ENCODE measurements around the gene DAZL. TPM values are rescaled to one million over a fixed set of nuclear protein-coding genes. Genes with fewer than 3 reads are reported as not detected.

Gene DAZL
- total and polyA plus RNA-seq, 2 experiments from 2014 or later = 0.04 TPM; not detected in 1

DNA sequence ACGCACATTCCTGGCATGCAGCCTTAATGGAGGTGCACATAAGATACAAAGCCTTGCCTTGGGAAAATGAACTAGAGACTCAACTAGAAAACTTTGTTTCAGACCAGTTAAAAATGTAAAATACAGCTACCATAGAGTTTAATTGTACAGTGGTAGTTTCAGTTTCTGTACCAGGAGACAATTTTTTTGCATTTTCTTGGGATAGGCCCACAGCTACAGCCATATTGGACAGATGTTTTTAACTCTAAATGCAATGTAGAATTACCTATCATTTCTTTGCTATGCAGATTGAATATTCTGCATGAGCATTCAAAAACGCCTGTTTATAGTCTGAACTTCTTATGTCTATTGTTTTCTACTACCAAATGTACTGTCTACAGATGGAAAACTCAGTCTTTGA, 20.3 kb downstream of the DAZL start:
- TF ChIP-seq, protein P1, sequence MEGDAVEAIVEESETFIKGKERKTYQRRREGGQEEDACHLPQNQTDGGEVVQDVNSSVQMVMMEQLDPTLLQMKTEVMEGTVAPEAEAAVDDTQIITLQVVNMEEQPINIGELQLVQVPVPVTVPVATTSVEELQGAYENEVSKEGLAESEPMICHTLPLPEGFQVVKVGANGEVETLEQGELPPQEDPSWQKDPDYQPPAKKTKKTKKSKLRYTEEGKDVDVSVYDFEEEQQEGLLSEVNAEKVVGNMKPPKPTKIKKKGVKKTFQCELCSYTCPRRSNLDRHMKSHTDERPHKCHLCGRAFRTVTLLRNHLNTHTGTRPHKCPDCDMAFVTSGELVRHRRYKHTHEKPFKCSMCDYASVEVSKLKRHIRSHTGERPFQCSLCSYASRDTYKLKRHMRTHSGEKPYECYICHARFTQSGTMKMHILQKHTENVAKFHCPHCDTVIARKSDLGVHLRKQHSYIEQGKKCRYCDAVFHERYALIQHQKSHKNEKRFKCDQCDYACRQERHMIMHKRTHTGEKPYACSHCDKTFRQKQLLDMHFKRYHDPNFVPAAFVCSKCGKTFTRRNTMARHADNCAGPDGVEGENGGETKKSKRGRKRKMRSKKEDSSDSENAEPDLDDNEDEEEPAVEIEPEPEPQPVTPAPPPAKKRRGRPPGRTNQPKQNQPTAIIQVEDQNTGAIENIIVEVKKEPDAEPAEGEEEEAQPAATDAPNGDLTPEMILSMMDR (IDR thresholded peaks at IDR 0.05; ENCODE audit: low read depth, low read length) = no peak
- Histone ChIP-seq H3K27me3 (no peaks in the 10 kb centered on the region), H3K4me3 (no peak overlapping the region), H3K27ac (no peak overlapping the region), H3K4me1 (ENCODE audit: low read depth) (no peaks in the 10 kb centered on the region), H3K36me3 (no peaks in the 10 kb centered on the region), H3K9me3 (ENCODE audit: low read depth) (no peaks in the 10 kb centered on the region)
- DNase-seq (ENCODE audit: low read depth in 1 of 2, low spot score in 1 of 2) = no peak

DNA sequence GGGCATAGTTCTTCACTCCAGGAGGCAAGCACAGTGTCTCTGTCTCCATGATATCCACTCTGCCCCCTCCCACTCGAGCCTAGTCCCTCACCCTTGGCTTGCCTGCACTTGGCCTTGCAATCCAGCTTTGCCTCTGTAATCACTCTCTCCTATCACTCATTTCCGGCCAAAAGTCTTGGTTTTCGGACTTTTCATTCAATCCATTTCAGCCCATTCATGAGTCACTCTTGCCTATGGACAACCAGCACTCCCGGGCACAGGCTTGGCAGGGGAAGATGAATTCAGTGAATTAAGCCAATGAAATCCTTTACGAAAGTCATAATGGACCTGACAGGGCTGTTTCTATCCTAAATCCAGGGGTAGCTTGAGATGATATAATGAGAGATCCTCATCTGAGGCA, 21.7 kb downstream of the DAZL start:
- H3K9me3 ChIP-seq (ENCODE audit: low read depth) = no peaks in the 10 kb centered on the region
- TF ChIP-seq, protein P1 (IDR thresholded peaks at IDR 0.05; ENCODE audit: low read depth, low read length) = no peak
- DNase-seq (ENCODE audit: low read depth in 1 of 2, low spot score in 1 of 2) = peak in 1 of 2 donors; percentile 17
- H3K4me1 ChIP-seq (ENCODE audit: low read depth) = no peaks in the 10 kb centered on the region
- H3K27me3 ChIP-seq = no peaks in the 10 kb centered on the region
- H3K36me3 ChIP-seq = no peaks in the 10 kb centered on the region
- no peak overlapping the region for H3K4me3 ChIP-seq
- no peak overlapping the region for H3K27ac ChIP-seq

DNA sequence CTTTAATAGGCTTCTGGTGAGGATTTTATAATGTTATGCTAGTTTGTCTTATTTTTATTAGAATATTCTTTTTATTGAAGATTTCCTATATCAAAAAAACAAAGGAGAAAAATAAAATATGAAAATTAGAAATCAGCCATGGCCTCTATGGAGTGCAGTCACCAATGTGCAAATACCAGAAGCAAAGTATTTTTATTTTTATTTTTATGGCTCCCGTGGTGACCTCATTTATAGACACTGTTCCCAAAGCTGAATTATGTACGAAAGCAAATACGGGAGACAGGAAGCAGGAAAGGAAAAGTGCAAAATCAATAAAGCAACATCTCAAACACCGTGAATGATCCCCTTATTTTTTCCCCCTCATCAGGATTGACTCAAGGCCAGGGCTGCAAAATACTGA, 35.1 kb downstream of the DAZL start:
- no peak for DNase-seq (ENCODE audit: low read depth in 1 of 2, low spot score in 1 of 2)
- Histone ChIP-seq H3K4me1 (ENCODE audit: low read depth) (no peaks in the 10 kb centered on the region), H3K27me3 (no peaks in the 10 kb centered on the region), H3K9me3 (ENCODE audit: low read depth) (no peaks in the 10 kb centered on the region), H3K36me3 (no peaks in the 10 kb centered on the region), H3K27ac (no peak overlapping the region), H3K4me3 (no peak overlapping the region)
- TF ChIP-seq, protein P1 (IDR thresholded peaks at IDR 0.05; ENCODE audit: low read depth, low read length) = no peak

DNA sequence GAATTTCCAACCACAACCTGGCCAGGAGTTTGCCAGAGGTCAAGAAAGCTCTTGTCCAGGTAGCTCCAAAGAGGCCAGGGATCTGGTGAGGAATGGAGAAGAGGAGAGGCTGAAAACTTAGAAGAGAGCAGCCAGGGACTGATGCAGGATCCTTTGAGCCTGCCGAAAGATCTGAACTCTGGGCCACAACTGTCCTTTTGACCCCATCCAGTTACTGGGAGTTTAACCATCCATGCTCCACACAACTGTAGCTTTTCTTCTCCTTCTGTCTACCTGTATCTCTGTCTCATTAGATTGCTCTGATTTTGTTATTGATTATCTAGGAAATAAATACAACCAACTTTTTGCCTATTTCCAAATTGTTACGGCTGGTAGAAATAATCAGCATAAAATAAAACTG, 36.7 kb downstream of the DAZL start:
- TF ChIP-seq, protein P1 (IDR thresholded peaks at IDR 0.05; ENCODE audit: low read depth, low read length) = no peak
- Histone ChIP-seq H3K4me3 (no peak overlapping the region), H3K27ac (no peak overlapping the region), H3K9me3 (ENCODE audit: low read depth) (no peaks in the 10 kb centered on the region), H3K4me1 (ENCODE audit: low read depth) (no peaks in the 10 kb centered on the region), H3K36me3 (no peaks in the 10 kb centered on the region), H3K27me3 (no peaks in the 10 kb centered on the region)
- no peak for DNase-seq (ENCODE audit: low read depth in 1 of 2, low spot score in 1 of 2)

DNA sequence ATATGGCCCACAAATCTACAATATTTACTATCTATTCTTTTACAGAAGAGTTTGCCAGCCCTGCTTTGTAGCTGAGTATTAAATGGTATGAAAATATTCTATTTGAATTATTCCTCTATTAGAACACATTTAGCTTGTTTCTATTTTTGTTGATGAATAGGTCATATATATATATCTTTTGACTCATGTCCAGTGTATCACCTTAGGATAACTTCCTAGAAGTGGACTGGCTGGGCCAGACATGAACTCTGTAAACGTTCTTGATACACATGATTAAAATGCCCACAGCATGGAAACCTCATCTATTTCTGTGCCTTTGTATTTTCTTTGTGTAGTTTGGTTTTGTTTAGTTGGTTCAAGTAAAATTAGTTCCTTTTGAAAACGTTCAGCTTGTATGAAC, 37.1 kb downstream of the DAZL start:
- Histone ChIP-seq H3K27me3 (no peaks in the 10 kb centered on the region), H3K4me3 (no peak overlapping the region), H3K9me3 (ENCODE audit: low read depth) (no peaks in the 10 kb centered on the region), H3K4me1 (ENCODE audit: low read depth) (no peaks in the 10 kb centered on the region), H3K36me3 (no peaks in the 10 kb centered on the region), H3K27ac (no peak overlapping the region)
- no peak for DNase-seq (ENCODE audit: low read depth in 1 of 2, low spot score in 1 of 2)
- TF ChIP-seq, protein P1 (IDR thresholded peaks at IDR 0.05; ENCODE audit: low read depth, low read length) = no peak

Measured in cardiac muscle cell (in vitro differentiated cells and primary cell).